HepG2 (cell line): Measurements from ENCODE around the gene HNRNPA0. TPM values are rescaled to one million over a fixed set of nuclear protein-coding genes. Genes with fewer than 3 reads are reported as not detected.
A peak's percentile ranks its signal among the peaks of the same experiment; 100 is the strongest.

Source experiments
- ASH2L ChIP-seq: fragments of 300-600, 200-600 bp; sonication (generic); IDR thresholded peaks from 2 replicates; pipeline ENCODE4 v1.7.0; 2017; ENCODE audit warnings: low read depth, mild to moderate bottlenecking, moderate library complexity, mixed read lengths, low read length; ENCODE audit not compliant: insufficient read length
- HNRNPK ChIP-seq: fragments of 200-400 bp; formaldehyde crosslinking; IDR thresholded peaks from 2 replicates; pipeline ENCODE4 v1.6.1; 2018; ENCODE audit warnings: low read length, low read depth, moderate library complexity, mild to moderate bottlenecking; ENCODE audit not compliant: poor library complexity, severe bottlenecking
- NFKBIZ ChIP-seq: IDR thresholded peaks from 2 replicates; pipeline ENCODE4 v1.6.1; 2018; ENCODE audit warnings: missing genetic modification reagents, missing compliant biosample characterization
- RBFOX2 ChIP-seq: fragments of 200-400 bp; formaldehyde crosslinking; IDR thresholded peaks from 2 replicates; pipeline ENCODE4 v1.6.1; 2017; ENCODE audit warnings: low read depth, mild to moderate bottlenecking, low read length
- RORA ChIP-seq: sonication (generic); formaldehyde crosslinking; IDR thresholded peaks from 2 replicates; pipeline ENCODE4 v1.5.0; 2020; ENCODE audit warnings: mild to moderate bottlenecking, missing genetic modification reagents, moderate library complexity
- SAFB2 ChIP-seq: sonication (generic); formaldehyde crosslinking; IDR thresholded peaks from 2 replicates; pipeline ENCODE4 v1.5.1; 2020; ENCODE audit warnings: missing genetic modification reagents, low read depth, mild to moderate bottlenecking, borderline replicate concordance
- SETDB1 ChIP-seq: sonication (generic); formaldehyde crosslinking; IDR thresholded peaks from 2 replicates; pipeline ENCODE4 v1.5.1; 2020; ENCODE audit warnings: missing genetic modification reagents, mild to moderate bottlenecking, borderline replicate concordance
- SP140L ChIP-seq: sonication (generic); formaldehyde crosslinking; IDR thresholded peaks from 2 replicates; pipeline ENCODE4 v1.4.0; 2020; ENCODE audit warnings: missing genetic modification reagents, borderline replicate concordance
- STAT5B ChIP-seq: sonication (generic); formaldehyde crosslinking; IDR thresholded peaks from 2 replicates; pipeline ENCODE4 v1.4.0; 2020; ENCODE audit warnings: missing genetic modification reagents
- TGIF2 ChIP-seq: IDR thresholded peaks from 2 replicates; pipeline ENCODE4 v1.6.1; 2016; ENCODE audit warnings: control low read depth, missing compliant biosample characterization
- TOE1 ChIP-seq: sonication (generic); formaldehyde crosslinking; IDR thresholded peaks from 2 replicates; pipeline ENCODE4 v1.4.0; 2020; ENCODE audit warnings: mild to moderate bottlenecking, missing genetic modification reagents
- ZNF629 ChIP-seq: sonication (generic); formaldehyde crosslinking; conservative IDR thresholded peaks from 2 replicates; pipeline ENCODE4 v1.5.0; 2020; ENCODE audit warnings: missing genetic modification reagents
- polyA plus RNA-seq, 8 experiments: library from polyadenylated mRNA; depleted of rRNA in 3 of 8; stranded (reverse) in 7 of 8; unstranded in 1 of 8; fragments of >200 nt; fragmentation: Illumina TruSeq in 4 of 8; extraction: Trizol in 4 of 8; gene quantifications; 2 replicates each; pipeline versions ENCODE4 v1.2.1 to v1.2.3, GENCODE V29; 2011 to 2016; ENCODE audit warnings: low read depth in 4 of 8, missing spikeins in 1 of 8, mixed read lengths in 1 of 8; ENCODE audit not compliant: insufficient read depth in 1 of 8
- total RNA-seq, 5 experiments: library from RNA; depleted of rRNA; stranded (reverse); fragments of >200 nt; fragmentation: Illumina TruSeq; extraction: Trizol; gene quantifications; 2 replicates each; pipeline ENCODE4 v1.2.3, GENCODE V29; 2016; ENCODE audit warnings: low read depth in 1 of 5
- TF ChIP-seq, protein P1 (sequence below): sonication (generic); formaldehyde crosslinking; IDR thresholded peaks from 2 replicates; pipeline ENCODE4 v1.4.0; 2020; ENCODE audit warnings: mild to moderate bottlenecking, missing genetic modification reagents, borderline replicate concordance
- TF ChIP-seq, protein P2 (sequence below): sonication (generic); formaldehyde crosslinking; IDR thresholded peaks from 2 replicates; pipeline ENCODE4 v1.8.1; 2023; ENCODE audit warnings: mild to moderate bottlenecking, missing genetic modification reagents
- TF ChIP-seq, protein P3 (sequence below): sonication (generic); formaldehyde crosslinking; IDR thresholded peaks from 2 replicates; pipeline ENCODE4 v1.5.0; 2020; ENCODE audit warnings: mild to moderate bottlenecking, missing genetic modification reagents, borderline replicate concordance
- TF ChIP-seq, protein P4 (sequence below): sonication (generic); formaldehyde crosslinking; IDR thresholded peaks from 2 replicates; pipeline ENCODE4 v1.4.0; 2020; ENCODE audit warnings: missing genetic modification reagents
- TF ChIP-seq, protein P5 (sequence below): IDR thresholded peaks from 2 replicates; pipeline ENCODE4 v1.6.1; 2016; ENCODE audit warnings: missing biosample characterization, missing genetic modification reagents, low read depth

HNRNPA0 gene
- total and polyA plus RNA-seq, 2 of the 13 experiments (the other 11 are each of a cell fraction or from before 2014, with no cell fraction given) = 9.0 to 12.9 TPM

DNA sequence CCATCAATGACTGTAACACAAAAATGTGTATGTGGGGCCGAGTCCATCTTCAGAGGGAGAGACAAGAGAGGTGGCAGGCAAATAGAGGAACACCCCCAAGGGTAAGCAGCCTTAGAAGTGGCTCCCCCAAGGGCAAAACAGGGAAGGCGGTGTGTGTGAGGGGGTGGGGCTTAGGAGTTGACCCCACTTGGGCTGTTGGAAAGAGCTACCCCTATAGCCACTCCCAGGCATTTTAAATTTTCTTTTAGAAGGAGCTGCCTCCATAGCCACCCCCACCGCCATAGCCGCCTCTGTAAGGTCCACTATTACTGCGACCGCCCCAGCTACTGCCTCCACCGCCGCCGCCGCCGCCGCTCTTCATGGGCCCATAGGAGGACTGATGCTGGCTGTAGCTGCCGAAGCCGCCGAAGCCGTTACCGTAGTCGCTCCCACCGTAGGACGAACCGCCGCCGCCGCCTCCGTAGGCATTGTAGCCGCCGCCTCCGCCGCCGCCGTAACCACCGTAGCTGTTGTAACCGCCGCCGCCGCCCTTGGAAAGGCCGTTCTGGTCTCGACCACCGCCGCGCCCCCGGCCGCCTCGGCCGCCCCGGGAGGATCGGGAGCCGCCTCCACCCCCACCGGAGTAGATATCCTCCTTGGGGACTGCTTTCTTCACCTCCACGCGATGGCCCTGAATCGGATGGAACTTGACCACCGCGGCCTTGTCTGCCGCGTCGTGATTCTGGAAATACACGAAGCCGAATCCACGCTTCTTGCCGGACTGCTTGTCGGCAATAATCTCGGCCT is 1.1 kb downstream of the HNRNPA0 start (continued):
- TF ChIP-seq HNRNPK = no peak
- TF ChIP-seq SETDB1 (CRISPR knock-in tag) = no peak
- TF ChIP-seq NFKBIZ (CRISPR knock-in tag) = no peak
- TF ChIP-seq, protein P1, sequence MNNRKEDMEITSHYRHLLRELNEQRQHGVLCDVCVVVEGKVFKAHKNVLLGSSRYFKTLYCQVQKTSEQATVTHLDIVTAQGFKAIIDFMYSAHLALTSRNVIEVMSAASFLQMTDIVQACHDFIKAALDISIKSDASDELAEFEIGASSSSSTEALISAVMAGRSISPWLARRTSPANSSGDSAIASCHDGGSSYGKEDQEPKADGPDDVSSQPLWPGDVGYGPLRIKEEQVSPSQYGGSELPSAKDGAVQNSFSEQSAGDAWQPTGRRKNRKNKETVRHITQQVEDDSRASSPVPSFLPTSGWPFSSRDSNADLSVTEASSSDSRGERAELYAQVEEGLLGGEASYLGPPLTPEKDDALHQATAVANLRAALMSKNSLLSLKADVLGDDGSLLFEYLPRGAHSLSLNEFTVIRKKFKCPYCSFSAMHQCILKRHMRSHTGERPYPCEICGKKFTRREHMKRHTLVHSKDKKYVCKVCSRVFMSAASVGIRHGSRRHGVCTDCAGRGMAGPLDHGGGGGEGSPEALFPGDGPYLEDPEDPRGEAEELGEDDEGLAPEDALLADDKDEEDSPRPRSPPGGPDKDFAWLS (CRISPR knock-in tag) = no peak
- TF ChIP-seq TGIF2 = no peak
- TF ChIP-seq ZNF629 (CRISPR knock-in tag) = no peak
- TF ChIP-seq, protein P2, sequence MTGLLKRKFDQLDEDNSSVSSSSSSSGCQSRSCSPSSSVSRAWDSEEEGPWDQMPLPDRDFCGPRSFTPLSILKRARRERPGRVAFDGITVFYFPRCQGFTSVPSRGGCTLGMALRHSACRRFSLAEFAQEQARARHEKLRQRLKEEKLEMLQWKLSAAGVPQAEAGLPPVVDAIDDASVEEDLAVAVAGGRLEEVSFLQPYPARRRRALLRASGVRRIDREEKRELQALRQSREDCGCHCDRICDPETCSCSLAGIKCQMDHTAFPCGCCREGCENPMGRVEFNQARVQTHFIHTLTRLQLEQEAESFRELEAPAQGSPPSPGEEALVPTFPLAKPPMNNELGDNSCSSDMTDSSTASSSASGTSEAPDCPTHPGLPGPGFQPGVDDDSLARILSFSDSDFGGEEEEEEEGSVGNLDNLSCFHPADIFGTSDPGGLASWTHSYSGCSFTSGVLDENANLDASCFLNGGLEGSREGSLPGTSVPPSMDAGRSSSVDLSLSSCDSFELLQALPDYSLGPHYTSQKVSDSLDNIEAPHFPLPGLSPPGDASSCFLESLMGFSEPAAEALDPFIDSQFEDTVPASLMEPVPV = no peak
- TF ChIP-seq STAT5B (CRISPR knock-in tag) = no peak
- TF ChIP-seq RBFOX2 = peak; percentile 65
- TF ChIP-seq, protein P3, sequence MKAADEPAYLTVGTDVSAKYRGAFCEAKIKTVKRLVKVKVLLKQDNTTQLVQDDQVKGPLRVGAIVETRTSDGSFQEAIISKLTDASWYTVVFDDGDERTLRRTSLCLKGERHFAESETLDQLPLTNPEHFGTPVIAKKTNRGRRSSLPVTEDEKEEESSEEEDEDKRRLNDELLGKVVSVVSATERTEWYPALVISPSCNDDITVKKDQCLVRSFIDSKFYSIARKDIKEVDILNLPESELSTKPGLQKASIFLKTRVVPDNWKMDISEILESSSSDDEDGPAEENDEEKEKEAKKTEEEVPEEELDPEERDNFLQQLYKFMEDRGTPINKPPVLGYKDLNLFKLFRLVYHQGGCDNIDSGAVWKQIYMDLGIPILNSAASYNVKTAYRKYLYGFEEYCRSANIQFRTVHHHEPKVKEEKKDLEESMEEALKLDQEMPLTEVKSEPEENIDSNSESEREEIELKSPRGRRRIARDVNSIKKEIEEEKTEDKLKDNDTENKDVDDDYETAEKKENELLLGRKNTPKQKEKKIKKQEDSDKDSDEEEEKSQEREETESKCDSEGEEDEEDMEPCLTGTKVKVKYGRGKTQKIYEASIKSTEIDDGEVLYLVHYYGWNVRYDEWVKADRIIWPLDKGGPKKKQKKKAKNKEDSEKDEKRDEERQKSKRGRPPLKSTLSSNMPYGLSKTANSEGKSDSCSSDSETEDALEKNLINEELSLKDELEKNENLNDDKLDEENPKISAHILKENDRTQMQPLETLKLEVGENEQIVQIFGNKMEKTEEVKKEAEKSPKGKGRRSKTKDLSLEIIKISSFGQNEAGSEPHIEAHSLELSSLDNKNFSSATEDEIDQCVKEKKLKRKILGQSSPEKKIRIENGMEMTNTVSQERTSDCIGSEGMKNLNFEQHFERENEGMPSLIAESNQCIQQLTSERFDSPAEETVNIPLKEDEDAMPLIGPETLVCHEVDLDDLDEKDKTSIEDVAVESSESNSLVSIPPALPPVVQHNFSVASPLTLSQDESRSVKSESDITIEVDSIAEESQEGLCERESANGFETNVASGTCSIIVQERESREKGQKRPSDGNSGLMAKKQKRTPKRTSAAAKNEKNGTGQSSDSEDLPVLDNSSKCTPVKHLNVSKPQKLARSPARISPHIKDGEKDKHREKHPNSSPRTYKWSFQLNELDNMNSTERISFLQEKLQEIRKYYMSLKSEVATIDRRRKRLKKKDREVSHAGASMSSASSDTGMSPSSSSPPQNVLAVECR = no peak; the same call in 1 of the 2 replicates
- peak; percentile 12 for TF ChIP-seq ASH2L
- no peak for TF ChIP-seq TOE1 (CRISPR knock-in tag)
- TF ChIP-seq SP140L (CRISPR knock-in tag) = no peak
- TF ChIP-seq, protein P4, sequence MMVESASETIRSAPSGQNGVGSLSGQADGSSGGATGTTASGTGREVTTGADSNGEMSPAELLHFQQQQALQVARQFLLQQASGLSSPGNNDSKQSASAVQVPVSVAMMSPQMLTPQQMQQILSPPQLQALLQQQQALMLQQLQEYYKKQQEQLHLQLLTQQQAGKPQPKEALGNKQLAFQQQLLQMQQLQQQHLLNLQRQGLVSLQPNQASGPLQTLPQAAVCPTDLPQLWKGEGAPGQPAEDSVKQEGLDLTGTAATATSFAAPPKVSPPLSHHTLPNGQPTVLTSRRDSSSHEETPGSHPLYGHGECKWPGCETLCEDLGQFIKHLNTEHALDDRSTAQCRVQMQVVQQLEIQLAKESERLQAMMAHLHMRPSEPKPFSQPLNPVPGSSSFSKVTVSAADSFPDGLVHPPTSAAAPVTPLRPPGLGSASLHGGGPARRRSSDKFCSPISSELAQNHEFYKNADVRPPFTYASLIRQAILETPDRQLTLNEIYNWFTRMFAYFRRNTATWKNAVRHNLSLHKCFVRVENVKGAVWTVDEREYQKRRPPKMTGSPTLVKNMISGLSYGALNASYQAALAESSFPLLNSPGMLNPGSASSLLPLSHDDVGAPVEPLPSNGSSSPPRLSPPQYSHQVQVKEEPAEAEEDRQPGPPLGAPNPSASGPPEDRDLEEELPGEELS = no peak
- TF ChIP-seq RORA = no peak
- TF ChIP-seq SAFB2 = no peak
- TF ChIP-seq, protein P5, sequence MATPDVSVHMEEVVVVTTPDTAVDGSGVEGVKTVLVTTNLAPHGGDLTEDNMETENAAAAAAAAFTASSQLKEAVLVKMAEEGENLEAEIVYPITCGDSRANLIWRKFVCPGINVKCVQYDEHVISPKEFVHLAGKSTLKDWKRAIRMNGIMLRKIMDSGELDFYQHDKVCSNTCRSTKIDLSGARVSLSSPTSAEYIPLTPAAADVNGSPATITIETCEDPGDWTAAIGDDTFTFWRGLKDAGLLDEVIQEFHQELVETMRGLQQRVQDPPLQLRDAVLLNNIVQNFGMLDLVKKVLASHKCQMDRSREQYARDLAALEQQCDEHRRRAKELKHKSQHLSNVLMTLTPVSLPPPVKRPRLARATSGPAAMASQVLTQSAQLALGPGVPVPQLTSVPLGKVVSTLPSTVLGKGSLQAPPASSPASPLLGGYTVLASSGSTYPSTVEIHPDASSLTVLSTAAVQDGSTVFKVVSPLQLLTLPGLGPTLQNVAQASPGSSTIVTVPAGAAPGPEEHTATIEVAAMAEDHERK = no peak
